HG02763 (cell line): ENCODE data around the gene TSC1.

Experiments
- ATAC-seq: cut with Tn5 transposase; IDR thresholded peaks from one replicate; pipeline ENCODE4 v1.9.1; 2021; ENCODE audit warnings: mild to moderate bottlenecking, moderate library complexity; ENCODE audit not compliant: unreplicated experiment

Gene TSC1

DNA sequence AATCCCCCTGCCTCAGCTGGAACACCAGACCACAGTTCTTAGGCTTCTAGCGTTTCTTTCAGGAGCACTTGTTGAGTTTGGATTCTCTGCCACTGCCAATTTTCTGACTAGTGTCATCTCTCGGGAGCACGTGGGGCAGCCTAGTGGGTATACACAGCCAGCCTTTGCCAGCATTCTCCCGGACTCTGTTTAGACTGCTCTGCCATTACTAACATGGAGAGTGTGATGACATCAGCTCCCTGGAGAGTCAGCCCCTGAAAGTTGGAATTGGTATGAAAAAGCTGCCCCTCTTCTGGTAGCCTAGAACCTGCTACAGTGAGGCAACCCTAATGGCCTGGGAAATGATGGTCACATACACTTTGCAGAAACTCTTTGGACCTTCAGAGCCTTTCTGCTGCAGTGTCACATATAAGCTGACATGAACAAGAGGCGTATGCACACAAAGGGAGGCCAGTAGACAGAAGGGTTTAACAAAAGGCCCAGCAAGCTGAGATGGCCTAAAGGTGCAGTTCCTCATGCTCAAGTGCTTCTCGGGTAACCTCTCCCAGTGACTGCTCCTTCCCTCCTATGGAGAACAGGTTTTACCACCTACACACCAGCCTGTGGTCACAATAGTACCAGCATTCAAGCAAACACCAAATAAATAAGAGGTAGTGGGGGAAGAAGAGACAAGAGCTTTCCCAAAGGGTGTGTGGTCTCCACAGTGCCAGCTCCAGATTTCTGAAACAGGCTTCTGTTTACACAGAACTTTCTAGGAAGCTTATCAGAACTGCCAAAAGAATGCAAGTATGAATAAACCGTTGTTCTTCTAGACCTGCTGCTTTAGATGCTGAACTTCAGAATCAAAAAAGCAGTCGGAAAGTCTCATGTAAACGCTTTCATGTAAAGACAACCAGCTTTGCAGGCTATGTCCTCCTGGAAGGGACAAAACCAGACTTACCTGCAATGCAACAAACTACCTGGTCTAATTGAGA lies 49.3 kb downstream of the TSC1 start:
- no peak for ATAC-seq

DNA sequence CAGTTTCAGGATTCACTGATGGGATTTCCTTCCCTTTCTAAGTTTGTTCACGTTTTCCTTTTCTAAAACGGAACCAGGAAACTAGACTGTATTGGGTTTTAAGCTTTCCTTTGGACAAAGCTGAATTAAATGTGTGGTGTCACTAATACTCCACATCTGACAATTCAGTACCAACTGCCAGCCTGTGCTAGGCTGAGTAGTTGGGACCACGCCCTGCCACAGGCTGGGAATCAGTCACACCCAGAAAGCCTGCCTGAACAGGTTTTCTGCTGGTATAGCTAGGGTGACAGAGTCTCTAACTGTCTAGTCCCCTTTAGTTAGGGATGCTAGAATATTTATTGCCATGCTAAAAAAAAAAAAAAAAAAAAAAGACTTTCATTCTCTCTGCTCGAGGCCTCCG lies 50.1 kb downstream of the TSC1 start:
- ATAC-seq: no peak

DNA sequence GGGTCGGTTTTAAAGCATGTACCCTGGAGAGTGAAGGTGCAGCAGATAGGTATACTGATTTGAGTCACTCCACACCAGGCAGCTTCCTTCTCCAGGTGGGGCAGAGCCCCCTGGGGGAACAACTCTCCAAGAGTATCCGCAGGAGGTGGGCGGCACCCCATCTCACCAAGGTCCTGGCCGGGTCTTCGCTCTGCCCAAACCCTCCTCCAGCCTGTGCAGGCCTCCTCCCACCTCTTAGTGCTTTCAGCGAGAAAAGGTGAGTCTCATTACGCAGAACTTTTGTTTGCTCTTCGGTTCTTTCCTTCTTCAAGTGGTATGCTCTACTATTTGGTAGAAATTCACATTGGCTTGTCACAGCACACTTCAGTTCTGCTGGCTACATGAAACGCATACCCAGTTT lies 52.0 kb downstream of the TSC1 start:
- no peak for ATAC-seq

DNA sequence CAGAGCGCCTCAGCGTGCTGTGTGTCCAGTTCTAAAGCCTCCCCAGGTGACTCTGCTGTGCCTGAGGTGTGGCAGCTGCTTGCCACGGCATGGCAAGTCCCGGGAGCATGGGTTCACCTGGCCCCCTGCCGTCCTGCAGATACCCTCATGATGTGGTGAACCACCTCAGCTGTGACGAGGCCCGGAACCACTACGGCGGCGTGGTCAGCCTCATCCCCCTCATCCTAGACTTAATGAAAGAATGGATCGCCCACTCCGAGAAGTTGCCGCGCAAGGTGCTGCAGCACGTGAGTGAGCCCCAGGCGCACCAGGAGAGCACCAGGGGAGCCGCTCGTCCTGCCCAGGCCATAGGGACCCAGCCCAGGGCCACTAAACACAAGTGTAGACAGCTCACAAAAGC lies 56.3 kb downstream of the TSC1 start:
- ATAC-seq: no peak

DNA sequence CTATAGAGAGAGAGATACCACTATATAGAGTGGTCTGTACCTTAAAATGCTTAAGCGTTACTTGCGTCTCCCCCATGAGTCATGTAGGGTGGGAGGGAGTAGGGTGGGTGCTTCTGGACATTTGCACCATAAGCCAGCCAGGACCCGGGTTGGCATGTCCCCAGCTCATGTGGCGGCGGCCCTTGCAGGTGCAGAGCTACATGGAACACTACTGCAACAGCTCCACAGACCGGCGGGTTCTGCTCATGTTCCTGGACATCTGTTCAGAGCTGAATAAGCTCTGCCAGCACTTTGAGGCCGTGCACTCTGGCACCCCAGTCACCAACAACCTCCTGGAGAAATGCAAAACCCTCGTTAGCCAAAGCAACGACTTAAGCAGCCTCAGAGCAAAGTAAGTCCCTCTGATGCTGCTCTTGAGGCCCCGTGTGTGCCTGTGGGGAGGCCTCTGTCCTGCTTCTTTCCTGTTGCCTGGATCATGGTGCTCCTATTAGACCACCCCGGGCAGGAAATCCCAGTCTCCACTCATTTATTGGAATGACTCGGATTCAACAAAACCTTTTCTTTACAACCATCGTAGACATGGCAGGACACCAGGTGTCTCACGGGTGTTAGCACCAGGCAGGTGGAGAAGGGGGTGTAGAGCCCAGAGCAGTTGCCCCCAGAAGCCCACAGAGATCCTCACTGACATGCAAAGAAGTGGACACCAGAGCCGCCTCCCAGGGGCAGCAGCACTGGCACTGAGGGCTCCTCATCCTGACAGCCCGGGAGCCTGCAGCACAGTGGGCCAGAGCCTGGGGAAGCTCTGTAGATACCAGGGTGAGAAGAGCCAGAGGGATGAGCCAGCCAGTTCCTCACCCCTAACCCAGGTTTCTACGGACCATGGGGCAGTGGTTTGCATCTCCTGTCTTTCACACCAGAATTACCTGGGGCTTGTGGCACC lies 57.0 kb downstream of the TSC1 start:
- no peak for ATAC-seq

DNA sequence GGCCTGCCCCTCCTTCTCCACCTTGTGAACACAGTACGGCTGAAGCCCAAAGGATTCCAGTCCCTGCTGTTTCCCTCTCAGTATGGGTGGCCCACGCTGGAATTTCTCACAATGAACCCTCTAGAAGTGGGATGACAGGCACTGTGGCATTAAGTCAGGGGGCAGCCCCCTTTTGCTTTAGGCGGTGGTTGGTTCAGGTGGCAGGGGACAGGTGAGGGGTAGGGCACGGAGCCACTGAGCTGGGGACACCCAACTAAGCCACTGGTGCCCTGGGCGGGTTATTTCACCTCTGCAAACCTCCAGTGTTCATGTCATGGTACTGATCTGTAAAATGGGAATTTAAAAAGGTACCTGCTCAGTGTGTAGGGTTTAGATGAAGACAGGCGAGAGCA lies 58.1 kb downstream of the TSC1 start:
- no peak for ATAC-seq

DNA sequence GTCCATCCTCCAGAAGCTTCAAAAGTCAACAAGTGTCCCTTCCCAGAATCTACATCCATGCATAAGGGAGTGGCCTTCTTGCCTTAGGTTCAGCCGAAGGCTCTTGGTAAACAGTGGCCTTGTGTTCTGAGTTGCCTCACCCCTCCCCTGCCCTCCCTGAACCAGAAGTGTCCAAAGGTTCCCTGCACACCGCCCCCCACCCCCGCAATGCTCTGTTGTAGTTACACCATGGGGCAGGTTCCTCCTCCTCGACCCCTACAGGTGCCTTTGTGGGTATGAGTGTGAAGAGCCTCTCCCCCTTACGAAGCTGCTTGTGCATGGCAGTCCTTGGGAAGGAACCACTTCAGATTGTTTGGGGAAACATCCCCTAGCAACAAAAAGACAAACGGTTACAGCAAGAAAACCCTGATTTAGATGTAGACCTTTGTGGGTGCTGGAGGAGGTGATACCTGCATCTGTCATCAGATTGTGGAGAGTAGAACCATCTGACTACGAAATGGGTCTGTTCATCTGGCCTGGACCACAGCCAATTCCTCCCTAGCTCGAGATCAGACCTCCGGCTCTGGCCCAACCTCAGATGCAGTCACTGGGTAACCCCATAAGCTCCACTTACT lies 58.6 kb downstream of the TSC1 start:
- ATAC-seq: no peak

DNA sequence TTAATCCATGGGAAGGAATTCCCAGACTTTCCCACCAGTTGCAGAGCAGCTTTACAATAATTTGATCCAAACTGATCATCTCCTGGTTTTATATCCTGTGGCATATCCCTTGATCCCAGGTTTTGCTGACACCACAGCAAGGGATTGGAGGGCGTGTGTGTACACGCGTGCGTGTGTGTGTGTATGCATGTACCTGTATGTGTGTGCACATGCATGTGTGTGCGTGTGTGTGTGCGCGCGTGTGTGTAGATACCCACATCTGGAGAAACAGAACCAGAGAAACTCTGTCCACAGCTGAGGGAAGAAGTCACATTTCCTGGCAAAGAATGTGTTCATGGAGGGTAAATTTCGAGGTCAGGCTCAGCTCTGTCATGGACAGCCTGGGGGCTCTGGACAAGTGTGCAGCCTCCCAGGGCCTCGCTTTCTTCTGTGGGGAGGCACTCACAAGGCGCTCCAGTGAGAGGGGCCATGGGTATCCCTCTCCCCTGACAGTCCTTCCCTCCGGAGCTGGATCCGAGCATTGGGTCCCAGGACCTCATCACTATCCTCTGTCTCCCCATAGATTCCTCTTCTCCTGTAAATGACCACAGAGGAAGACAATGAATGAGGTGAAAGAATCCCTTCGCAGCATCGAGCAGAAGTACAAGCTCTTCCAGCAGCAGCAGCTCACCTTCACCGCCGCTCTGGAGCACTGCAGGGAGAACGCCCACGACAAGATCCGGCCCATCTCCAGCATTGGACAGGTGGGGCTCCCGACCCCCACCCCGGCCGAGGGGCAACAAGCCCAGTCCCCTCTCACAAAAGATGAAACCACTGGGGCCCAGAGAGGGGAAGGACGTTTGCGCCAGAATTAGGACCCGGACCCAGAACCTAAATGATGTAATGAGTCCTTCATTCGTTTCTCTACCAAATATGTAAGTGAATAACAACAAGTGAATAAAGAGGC lies 60.8 kb downstream of the TSC1 start:
- ATAC-seq: no peak

DNA sequence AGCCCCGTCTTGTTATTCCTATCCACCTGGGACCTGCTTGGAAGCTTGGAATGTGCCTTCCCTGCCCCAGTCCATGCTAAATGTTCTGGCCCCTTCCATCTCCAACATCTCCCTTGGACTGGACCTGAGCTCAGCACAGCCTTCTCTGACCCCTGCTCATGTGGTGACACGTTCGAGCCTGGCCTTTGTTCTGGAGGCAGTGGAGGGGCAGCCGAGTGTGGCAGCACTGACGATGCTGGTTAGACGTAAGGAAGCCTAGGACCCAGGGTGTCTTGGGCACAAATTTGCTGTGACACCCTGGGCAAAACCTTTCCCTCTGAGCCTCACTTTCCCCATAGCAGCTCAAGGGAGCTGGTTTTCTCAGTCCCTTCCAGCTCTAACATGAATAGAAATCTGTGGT lies 61.8 kb downstream of the TSC1 start:
- ATAC-seq: no peak

DNA sequence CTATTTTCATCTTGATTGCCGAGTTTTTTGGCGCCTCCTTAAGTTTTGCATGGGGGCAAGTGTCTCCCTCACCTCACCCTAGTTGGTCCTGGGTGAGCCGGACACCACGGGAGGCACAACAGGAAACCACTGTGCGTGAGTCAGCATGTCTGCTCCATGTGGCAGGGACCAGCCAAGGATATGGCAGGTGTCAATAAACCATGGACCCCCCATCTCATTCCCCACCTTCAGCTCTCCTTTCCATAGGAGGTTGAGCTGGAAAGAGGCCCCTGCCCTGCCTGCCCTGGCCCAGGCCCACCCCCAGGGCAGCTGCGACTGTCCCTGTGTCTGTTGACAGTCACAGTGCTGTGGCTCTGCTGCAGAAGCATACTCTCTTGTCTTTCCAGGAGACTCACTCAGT lies 62.6 kb downstream of the TSC1 start:
- ATAC-seq: no peak

DNA sequence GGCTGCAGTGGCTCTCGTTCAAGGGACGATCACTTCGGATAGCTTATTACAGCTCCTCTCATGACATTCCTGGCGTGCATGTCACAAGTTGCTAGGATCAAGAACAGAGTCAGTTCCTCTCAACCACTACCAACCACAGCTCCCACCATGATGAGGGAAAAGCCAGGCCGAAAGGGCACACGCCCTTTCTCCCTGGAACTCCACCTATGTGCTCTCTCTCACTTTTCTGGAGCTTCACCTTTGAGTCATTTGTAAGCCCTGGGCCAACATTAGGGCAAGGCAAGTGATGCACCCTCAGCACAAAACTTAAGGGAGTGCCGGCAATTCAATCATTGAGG lies 64.1 kb downstream of the TSC1 start:
- no peak for ATAC-seq

DNA sequence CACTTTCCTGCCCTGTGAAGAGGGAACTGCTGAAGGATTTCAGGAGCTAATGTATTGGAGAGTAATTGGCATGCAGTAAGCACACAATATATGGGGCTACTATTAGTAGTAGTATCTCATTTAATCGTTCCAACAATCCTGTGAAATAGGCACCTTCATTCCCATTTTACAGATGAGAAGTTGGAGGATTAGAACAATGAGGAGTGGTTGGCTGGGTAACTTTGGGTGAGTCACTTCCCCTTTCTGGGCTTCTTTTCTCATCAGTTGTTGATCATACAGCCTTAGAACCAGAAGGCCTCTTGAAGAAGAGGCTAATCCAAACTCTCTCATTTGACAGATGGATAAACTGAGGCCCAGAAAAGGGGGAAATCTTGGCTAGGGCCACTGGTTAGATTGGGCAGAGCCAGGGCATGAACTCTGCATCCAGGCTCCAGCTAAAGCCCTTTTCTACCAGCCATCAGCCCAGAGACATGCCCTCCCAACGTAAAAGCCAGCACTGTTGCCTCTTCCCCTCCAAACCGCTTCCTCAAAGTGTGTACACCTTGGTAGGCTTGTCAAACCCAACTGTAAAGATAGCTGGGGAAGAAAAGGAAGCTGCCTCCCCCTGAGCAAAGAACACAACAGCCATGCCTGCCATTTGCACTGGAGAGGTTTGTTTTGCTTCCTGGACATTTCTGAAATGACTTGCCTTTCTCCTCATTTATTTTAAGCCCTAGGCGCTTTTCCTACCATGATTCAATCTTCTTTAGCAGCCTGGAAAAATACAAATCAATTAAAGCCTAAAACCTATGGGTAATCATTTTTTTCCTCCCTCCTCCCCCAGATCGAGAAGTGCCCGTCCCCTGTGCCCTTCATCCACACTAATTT lies 64.7 kb downstream of the TSC1 start:
- no peak for ATAC-seq

DNA sequence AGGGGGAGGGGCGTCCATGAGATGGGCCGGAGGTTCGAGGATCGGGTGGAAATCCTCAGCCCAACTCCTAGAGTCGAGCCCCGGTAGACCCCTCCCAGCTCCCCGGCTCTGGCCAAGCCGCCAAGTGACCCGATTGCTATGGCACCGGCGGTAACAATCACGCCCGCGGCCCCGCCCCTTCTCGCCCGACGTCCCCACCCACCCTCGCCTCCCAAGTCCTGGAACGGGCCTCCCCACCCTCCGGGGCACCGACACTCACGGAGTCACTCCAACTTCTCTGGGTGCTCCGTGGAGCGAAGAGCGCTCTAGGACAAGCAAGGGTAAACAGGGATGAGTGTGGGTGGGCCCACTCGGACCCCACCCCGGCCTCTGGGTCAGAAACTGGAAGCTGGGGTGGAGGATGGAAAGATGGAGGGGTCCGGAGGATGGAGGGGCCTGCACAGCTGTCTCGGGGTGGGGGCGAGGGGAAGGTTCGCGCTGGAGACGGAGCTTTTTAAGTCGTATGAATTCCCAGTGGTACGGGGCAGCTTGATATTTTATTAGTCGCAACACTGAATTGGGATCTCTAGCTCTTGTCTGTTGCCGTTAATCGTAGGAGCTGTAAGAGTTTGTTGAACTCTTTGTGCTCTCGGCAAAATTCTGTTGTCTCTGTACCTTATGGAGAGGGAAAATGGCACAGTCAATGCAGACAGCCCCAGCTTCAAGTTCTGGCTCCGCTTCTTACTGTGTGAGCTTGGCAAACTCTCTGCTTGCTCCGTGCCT lies 65.5 kb downstream of the TSC1 start, which contains the start of gene SPACA9:
Gene SPACA9, plus strand, starts transcription at position 204 of the 762 bp plus-strand sequence. CDS start 5,050 bp downstream, outside the sequence.
- no peak for ATAC-seq

DNA sequence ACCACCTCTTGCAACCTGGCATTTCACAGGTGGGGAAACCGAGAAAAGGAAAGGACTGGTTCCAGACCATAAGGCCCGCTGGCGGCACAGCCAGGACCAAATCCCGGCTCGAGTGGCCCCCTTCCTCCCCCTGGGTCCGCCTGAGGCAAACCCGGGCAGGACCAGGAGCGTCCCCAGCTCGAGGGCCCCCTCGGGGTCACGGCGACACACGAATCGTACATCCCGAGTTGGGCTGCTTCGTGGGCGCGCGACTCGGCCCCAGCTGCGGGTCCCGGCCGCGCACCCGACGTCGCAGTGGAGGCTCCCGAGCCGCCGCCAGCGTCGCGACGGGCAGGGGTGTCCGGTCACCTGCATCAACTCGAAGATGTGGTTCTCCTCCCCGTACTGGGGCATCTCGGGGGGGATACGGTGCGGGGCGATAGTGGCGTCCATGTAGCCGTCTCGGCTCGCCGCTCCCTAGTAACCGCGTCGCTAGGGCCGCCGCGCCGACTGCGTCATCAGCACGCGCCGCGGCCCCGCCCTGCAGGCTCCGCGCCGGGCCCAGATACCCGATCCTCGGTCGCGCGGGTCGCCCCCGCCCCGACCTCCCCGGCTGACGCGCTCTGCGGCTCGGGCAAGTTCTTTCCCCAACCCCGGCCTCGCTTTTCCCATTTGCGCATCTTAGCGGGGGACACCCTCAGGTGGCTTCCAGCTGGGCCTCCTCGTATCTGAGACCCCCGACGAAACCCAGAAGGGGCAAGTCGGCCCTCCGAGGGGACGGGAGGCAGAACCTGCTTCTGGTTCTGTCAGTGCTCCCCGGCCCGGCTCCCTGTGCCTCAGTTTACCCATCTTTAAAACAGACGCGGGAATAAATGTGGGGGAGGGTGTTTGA lies 66.4 kb downstream of the TSC1 start, which contains the start of gene AK8:
Gene AK8, minus strand, starts transcription at position 461 of the 871 bp plus-strand sequence. Its CDS starts 29 bp downstream, at position 432.
- peak; percentile 72 for ATAC-seq

DNA sequence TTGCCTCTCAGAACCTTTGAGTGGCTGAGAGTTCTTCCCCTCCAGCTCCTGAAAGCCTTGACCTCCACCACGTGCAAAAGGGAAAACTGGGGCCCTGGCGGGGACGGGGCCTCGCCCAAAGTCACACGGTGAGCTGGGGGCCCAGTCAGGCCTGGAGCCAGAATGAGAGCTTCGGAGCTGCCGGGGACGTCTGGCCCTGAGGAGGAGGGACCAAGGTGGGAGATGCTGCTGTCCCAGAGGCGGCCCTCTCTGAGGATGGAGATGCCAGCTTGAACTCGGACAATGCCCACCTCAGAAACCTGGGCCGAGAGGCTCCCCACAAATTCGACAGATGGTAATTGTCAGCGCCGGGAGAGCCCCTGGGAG lies 67.0 kb downstream of the TSC1 start:
- no peak for ATAC-seq

DNA sequence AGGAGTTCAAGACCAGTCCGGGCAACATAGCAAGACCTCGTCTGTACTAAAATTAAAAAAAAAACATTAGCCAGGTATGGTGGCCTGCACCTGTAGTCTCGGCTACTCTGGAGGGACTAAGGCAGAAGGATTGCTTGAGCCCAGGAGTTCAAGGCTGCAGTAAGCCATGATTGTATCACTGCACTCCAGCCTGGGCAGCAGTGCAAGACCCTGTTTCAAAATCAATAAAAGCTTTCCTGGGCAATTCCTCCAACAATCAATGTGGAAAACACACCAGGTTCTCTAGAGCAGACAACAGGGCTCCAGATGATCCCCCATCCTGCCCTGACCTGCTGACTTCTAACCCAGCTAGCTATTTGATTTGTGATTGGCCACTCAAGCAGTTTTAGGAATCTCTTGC lies 67.6 kb downstream of the TSC1 start:
- ATAC-seq: no peak

DNA sequence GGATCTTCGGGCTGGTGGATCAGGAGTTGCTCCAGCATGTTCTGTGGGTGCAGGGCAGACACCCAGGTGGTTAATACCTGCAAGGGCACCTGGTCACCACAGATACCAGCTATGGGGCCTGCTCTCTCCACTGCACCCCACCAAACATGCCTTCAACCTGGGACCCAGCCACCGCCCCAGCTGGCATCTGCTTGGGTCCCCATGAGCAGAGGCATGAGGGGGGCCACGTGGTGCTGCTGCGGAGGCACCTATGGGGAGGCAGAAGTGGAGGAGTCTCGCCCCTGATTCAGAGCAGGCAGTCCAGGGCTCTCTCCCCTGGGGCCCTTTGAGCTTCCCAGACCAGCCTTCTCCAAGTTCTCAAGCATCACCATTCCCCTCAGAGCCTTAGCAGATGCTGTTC lies 69.3 kb downstream of the TSC1 start:
- no peak for ATAC-seq
